Neural cell (in vitro differentiated cells): Measurements from ENCODE around the gene CDK6. TPM values are rescaled to one million over a fixed set of nuclear protein-coding genes. Genes with fewer than 3 reads are reported as not detected.

Experiments
- H2AFZ ChIP-seq: fragments of 200-600, 300-800 bp; sonication (generic), shearing (Covaris generic); 2 replicates; pipeline ENCODE4 v1.6.0; 2014; ENCODE audit warnings: low read depth, mild to moderate bottlenecking, antibody characterized with exemption, low read length, moderate library complexity
- H3F3A ChIP-seq: fragments of 200-600 bp; shearing (Covaris generic); 2 replicates; pipeline ENCODE4 v1.6.1; 2016; ENCODE audit warnings: mild to moderate bottlenecking, moderate library complexity, mixed read lengths, antibody characterized with exemption, low read length; ENCODE audit not compliant: insufficient read depth, poor library complexity, severe bottlenecking
- H3K27ac ChIP-seq: fragments of 200-600, 300-800 bp; sonication (generic), shearing (Covaris generic); 2 replicates; pipeline ENCODE4 v1.5.1; 2014; ENCODE audit warnings: mild to moderate bottlenecking, low read length, moderate library complexity
- H3K27me3 ChIP-seq: fragments of 300-800, 200-600 bp; sonication (generic), shearing (Covaris generic); 2 replicates; pipeline ENCODE4 v1.6.0; 2014; ENCODE audit warnings: mild to moderate bottlenecking, low read depth, low read length, moderate library complexity; ENCODE audit not compliant: insufficient read depth
- H3K36me3 ChIP-seq: fragments of 300-800, 200-600 bp; sonication (generic), shearing (Covaris generic); 2 replicates; pipeline ENCODE4 v1.5.1; 2014; ENCODE audit warnings: mild to moderate bottlenecking, antibody characterized with exemption, low read length, moderate library complexity; ENCODE audit not compliant: insufficient read depth
- H3K4me2 ChIP-seq: fragments of 300-800, 200-600 bp; sonication (generic), shearing (Covaris generic); 2 replicates; pipeline ENCODE4 v1.6.0; 2014; ENCODE audit warnings: mild to moderate bottlenecking, low read length
- H3K4me3 ChIP-seq: fragments of 300-800, 200-600 bp; sonication (generic), shearing (Covaris generic); 2 replicates; pipeline ENCODE4 v1.5.1; 2014; ENCODE audit warnings: mild to moderate bottlenecking, low read length, moderate library complexity
- H3K79me2 ChIP-seq: fragments of 200-600 bp; shearing (Covaris generic); replicated peaks from 2 replicates; pipeline ENCODE4 v1.6.0; 2014; ENCODE audit warnings: mild to moderate bottlenecking, low read length, moderate library complexity; ENCODE audit not compliant: insufficient read depth
- H3K9ac ChIP-seq: fragments of 300-800, 200-600 bp; sonication (generic), shearing (Covaris generic); 2 replicates; pipeline ENCODE4 v1.6.1; 2016; ENCODE audit warnings: mild to moderate bottlenecking, low read length, mixed read lengths
- H3K9me2 ChIP-seq: fragments of 200-600 bp; shearing (Covaris generic); 2 replicates; pipeline ENCODE4 v1.6.1; 2016; ENCODE audit warnings: mild to moderate bottlenecking, low read length, mixed read lengths; ENCODE audit not compliant: insufficient read depth
- H3K9me3 ChIP-seq: fragments of 200-600, 300-800 bp; sonication (generic), shearing (Covaris generic); 2 replicates; pipeline ENCODE4 v1.6.1; 2016; ENCODE audit warnings: mild to moderate bottlenecking, mixed run types, low read length, moderate library complexity, mixed read lengths
- H4K20me1 ChIP-seq: fragments of 200-600 bp; shearing (Covaris generic); 2 replicates; pipeline ENCODE4 v1.6.1; 2016; ENCODE audit warnings: mild to moderate bottlenecking, mixed run types; ENCODE audit not compliant: insufficient read depth
- EP300 ChIP-seq: fragments of 450-650 bp; conservative IDR thresholded peaks from 2 replicates; pipeline ENCODE4 v1.6.1; 2014; ENCODE audit warnings: antibody characterized with exemption, mild to moderate bottlenecking, moderate library complexity; ENCODE audit not compliant: poor library complexity, severe bottlenecking
- EZH2 ChIP-seq: fragments of 200-600, 300-800 bp; shearing (Covaris generic), sonication (generic); IDR thresholded peaks from 2 replicates; pipeline ENCODE4 v1.6.1; 2014; ENCODE audit warnings: antibody characterized with exemption, low read length, borderline replicate concordance, mild to moderate bottlenecking; ENCODE audit not compliant: insufficient read depth, poor library complexity, severe bottlenecking
- MXI1 ChIP-seq: fragments of 450-650 bp; conservative IDR thresholded peaks from 2 replicates; pipeline ENCODE4 v1.6.1; 2014; ENCODE audit warnings: antibody characterized with exemption, mild to moderate bottlenecking; ENCODE audit not compliant: poor library complexity, severe bottlenecking
- POLR2AphosphoS5 ChIP-seq: IDR thresholded peaks from 2 replicates; pipeline ENCODE4 v1.6.1; 2012
- RAD21 ChIP-seq: fragments of 450-650 bp; conservative IDR thresholded peaks from 2 replicates; pipeline ENCODE4 v1.6.1; 2014; ENCODE audit warnings: antibody characterized with exemption, mild to moderate bottlenecking, moderate library complexity
- SMC3 ChIP-seq: fragments of 450-650 bp; conservative IDR thresholded peaks from 2 replicates; pipeline ENCODE4 v1.6.1; 2014; ENCODE audit warnings: antibody characterized with exemption, mild to moderate bottlenecking, moderate library complexity; ENCODE audit not compliant: poor library complexity
- TAF1 ChIP-seq: IDR thresholded peaks from 2 replicates; pipeline ENCODE4 v1.6.1; 2012; ENCODE audit warnings: low read depth
- polyA plus RNA-seq: library from polyadenylated mRNA; depleted of rRNA; stranded (reverse); fragments of >200 nt; gene quantifications from 2 replicates; pipeline ENCODE4 v1.2.3, GENCODE V29; 2014
- TF ChIP-seq, protein P1 (sequence below): fragments of 450-650 bp; IDR thresholded peaks from 2 replicates; pipeline ENCODE4 v1.5.1; 2014; ENCODE audit warnings: antibody characterized with exemption, mild to moderate bottlenecking, moderate library complexity; ENCODE audit not compliant: poor library complexity, severe bottlenecking
- TF ChIP-seq, protein P2 (sequence below): IDR thresholded peaks from 2 replicates; pipeline ENCODE4 v1.6.1; 2012; ENCODE audit warnings: borderline replicate concordance

Gene CDK6
- polyA plus RNA-seq, 1 donor from 2014 or later = 4.1 TPM

DNA sequence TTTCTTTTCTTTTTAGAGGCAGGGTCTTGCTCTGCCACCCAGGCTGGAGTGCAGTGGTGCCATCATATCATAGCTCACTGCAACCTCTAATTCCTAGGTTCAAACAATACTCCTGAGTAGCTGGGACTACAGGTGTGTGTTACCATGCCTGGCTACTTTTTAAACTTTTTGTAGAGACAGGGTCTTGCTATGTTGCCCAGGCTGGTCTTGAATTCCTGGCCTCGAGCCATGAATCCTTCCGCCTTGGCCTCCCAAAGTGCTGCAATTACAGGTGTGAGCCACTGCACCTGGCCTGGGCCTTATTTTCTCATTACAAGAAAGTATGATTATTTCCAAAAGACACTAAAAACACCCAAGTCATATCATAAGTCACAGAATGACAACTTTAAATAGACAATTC lies 106.6 kb downstream of the CDK6 start:
- Histone ChIP-seq H3K9me3 (no peaks in the 10 kb centered on the region), H2AFZ (no peak overlapping the region), H3K4me2 (no peak overlapping the region), H4K20me1 (no peaks in the 10 kb centered on the region), H3K27me3 (no peaks in the 10 kb centered on the region), H3F3A (no peaks in the 10 kb centered on the region), H3K4me3 (no peak overlapping the region), H3K27ac (no peak overlapping the region), H3K36me3 (no peaks in the 10 kb centered on the region), H3K79me2 (no peaks in the 10 kb centered on the region), H3K9me2 (no peaks in the 10 kb centered on the region), H3K9ac (no peak overlapping the region)
- TF ChIP-seq EP300 = no peak
- TF ChIP-seq, protein P1, sequence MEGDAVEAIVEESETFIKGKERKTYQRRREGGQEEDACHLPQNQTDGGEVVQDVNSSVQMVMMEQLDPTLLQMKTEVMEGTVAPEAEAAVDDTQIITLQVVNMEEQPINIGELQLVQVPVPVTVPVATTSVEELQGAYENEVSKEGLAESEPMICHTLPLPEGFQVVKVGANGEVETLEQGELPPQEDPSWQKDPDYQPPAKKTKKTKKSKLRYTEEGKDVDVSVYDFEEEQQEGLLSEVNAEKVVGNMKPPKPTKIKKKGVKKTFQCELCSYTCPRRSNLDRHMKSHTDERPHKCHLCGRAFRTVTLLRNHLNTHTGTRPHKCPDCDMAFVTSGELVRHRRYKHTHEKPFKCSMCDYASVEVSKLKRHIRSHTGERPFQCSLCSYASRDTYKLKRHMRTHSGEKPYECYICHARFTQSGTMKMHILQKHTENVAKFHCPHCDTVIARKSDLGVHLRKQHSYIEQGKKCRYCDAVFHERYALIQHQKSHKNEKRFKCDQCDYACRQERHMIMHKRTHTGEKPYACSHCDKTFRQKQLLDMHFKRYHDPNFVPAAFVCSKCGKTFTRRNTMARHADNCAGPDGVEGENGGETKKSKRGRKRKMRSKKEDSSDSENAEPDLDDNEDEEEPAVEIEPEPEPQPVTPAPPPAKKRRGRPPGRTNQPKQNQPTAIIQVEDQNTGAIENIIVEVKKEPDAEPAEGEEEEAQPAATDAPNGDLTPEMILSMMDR = no peak
- TF ChIP-seq RAD21 = no peak
- TF ChIP-seq, protein P2, sequence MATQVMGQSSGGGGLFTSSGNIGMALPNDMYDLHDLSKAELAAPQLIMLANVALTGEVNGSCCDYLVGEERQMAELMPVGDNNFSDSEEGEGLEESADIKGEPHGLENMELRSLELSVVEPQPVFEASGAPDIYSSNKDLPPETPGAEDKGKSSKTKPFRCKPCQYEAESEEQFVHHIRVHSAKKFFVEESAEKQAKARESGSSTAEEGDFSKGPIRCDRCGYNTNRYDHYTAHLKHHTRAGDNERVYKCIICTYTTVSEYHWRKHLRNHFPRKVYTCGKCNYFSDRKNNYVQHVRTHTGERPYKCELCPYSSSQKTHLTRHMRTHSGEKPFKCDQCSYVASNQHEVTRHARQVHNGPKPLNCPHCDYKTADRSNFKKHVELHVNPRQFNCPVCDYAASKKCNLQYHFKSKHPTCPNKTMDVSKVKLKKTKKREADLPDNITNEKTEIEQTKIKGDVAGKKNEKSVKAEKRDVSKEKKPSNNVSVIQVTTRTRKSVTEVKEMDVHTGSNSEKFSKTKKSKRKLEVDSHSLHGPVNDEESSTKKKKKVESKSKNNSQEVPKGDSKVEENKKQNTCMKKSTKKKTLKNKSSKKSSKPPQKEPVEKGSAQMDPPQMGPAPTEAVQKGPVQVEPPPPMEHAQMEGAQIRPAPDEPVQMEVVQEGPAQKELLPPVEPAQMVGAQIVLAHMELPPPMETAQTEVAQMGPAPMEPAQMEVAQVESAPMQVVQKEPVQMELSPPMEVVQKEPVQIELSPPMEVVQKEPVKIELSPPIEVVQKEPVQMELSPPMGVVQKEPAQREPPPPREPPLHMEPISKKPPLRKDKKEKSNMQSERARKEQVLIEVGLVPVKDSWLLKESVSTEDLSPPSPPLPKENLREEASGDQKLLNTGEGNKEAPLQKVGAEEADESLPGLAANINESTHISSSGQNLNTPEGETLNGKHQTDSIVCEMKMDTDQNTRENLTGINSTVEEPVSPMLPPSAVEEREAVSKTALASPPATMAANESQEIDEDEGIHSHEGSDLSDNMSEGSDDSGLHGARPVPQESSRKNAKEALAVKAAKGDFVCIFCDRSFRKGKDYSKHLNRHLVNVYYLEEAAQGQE = no peak
- TF ChIP-seq SMC3 = no peak
- TF ChIP-seq TAF1 = no peak
- TF ChIP-seq EZH2 = no peak
- TF ChIP-seq MXI1 = no peak
- TF ChIP-seq POLR2AphosphoS5 = no peak

DNA sequence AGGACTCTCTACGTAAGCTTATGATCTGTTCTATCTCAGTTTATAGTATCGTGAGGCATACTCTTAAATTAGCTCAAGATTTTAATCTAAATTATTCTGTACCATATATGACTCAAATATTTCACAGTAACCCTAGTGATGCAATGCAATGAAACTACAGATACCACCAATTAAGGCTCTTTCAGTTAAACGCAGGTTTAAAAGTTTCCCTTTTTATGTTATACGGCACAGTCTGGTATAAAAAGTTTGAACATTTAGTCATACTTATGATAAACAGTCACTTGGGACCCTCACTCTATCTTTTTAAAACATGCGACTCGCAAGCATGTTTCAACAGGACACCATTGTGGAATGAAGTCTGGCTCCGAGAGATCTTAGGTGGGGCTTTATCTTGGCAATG lies 107.2 kb downstream of the CDK6 start:
- H3K36me3 ChIP-seq = no peaks in the 10 kb centered on the region
- no peak overlapping the region for H3K4me3 ChIP-seq
- no peak overlapping the region for H3K9ac ChIP-seq
- no peaks in the 10 kb centered on the region for H3K9me2 ChIP-seq
- H3K9me3 ChIP-seq = no peaks in the 10 kb centered on the region
- no peaks in the 10 kb centered on the region for H4K20me1 ChIP-seq
- H3K27ac ChIP-seq = no peak overlapping the region
- H3K79me2 ChIP-seq = no peaks in the 10 kb centered on the region
- no peak overlapping the region for H3K4me2 ChIP-seq
- H3F3A ChIP-seq = no peaks in the 10 kb centered on the region
- H3K27me3 ChIP-seq = no peaks in the 10 kb centered on the region
- TF ChIP-seq, protein P2 = no peak
- TF ChIP-seq MXI1 (no peak), POLR2AphosphoS5 (no peak), RAD21 (no peak), EZH2 (no peak), TAF1 (no peak), SMC3 (no peak), EP300 (no peak)
- TF ChIP-seq, protein P1 = no peak
- H2AFZ ChIP-seq = no peak overlapping the region
